Measurements from ENCODE around the gene ESPL1. TPM values are rescaled to one million over a fixed set of nuclear protein-coding genes. Genes with fewer than 3 reads are reported as not detected.
A peak's percentile ranks its signal among the peaks of the same experiment; 100 is the strongest.

The ESPL1 gene
- total and polyA plus RNA-seq, 4 donors: 0.77 to 6.7 (median 1.5) TPM

- no peak for TF ChIP-seq CTCF (IDR thresholded peaks at IDR 0.05; ENCODE audit: control extremely low read depth, extremely low read depth)
- 26 to 72% methylated on average over 3 of the region's 3 CpGs for WGBS, 2 donors
- no peak for ATAC-seq (ENCODE audit: insufficient read depth, low FRiP score)
Observed at GRCh38 chr12:53255996-53256395, 12.1 kb upstream of the ESPL1 start.

DNA sequence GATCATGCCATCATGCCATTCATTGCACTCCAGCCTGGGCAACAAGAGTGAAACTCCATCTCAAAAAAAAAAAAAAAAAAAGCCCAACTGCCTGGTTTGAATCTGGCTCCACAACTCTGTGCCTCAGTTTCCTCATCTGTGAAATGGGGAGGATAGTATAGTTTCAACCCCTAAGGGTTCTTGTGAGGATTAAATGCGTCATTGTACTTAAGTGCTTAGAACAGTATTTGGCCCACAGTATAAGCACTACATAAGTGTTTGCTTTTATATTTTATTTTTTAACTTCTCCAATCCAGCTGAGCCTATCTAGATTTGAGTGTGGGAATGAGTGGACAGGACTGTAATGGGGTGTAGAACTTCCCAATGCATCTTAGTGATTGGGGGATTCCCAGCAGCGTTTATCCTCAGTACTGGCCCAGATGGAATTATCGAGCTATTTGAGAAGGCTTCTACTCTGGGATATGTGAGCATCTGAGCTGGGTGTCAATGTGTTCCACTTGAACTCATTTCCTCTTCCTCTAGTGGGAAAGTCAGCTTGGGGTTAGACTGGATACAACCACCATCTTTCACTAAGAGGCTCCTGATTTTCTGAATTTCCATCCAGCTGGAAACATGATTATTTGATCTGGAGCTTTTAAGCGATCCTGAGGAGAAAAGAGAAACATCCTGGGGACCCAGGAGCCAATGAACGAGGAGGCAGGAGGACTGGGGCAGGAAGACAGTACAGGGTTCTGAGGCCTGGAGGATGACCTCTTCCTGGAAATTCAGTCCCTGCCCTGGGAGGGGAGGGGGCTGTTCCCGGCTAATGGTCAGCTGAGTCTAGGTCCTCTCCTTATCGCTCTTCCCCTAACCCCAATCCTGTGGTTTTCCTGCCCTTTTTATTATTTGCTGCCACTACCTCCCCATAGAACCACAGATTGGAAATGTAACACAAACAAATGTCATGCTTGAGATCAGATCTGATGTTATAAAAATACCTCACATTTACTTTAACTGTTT is 9.3 kb upstream of the ESPL1 start:
- TF ChIP-seq CTCF (IDR thresholded peaks at IDR 0.05; ENCODE audit: control extremely low read depth, extremely low read depth): no peak
- H3K4me3 ChIP-seq: no peak overlapping the region
- H3K9me3 ChIP-seq (ENCODE audit: control insufficient read depth in 4 of 4, insufficient read depth in 3 of 4, low read length in 3 of 4): no peaks in the 10 kb centered on the region
- peak; percentile 45 for ATAC-seq (ENCODE audit: insufficient read depth, low FRiP score)
- peaks cover 0 to 9% (median 6%) of the 10 kb centered on the region in 4 donors for H3K36me3 ChIP-seq (ENCODE audit: control insufficient read depth in 4 of 4, insufficient read depth in 4 of 4, low read length in 4 of 4)
- H3K9ac ChIP-seq (ENCODE audit: insufficient read depth in 1 of 2, low read length in 2 of 2): no peak overlapping the region
- H3K27ac ChIP-seq (ENCODE audit: low read depth in 1 of 2, low read length in 1 of 2): peak overlapping the region in 1 of 2 donors; percentile 72
- H3K27me3 ChIP-seq (ENCODE audit: control insufficient read depth in 3 of 3, insufficient read depth in 3 of 3, low read length in 2 of 3): no peaks in the 10 kb centered on the region
- H3K4me1 ChIP-seq (ENCODE audit: control insufficient read depth in 5 of 5, insufficient read depth in 5 of 5, low read length in 5 of 5): peaks cover 0 to 5% (median 0%) of the 10 kb centered on the region in 5 donors
- 41 to 48% methylated on average over 7 of the region's 7 CpGs for WGBS, 2 donors
- peak in 2 of 3 donors; percentile 11 to 41 for DNase-seq

More at GRCh38 chr12:53255996-53256395, 12.1 kb upstream of the ESPL1 start:
- no peaks in the 10 kb centered on the region for H3K27me3 ChIP-seq (ENCODE audit: control insufficient read depth in 3 of 3, insufficient read depth in 3 of 3, low read length in 2 of 3)
- no peak overlapping the region for H3K9ac ChIP-seq (ENCODE audit: insufficient read depth in 1 of 2, low read length in 2 of 2)
- H3K4me3 ChIP-seq: no peak overlapping the region
- H3K36me3 ChIP-seq (ENCODE audit: control insufficient read depth in 4 of 4, insufficient read depth in 4 of 4, low read length in 4 of 4): peaks cover 0 to 15% (median 9%) of the 10 kb centered on the region in 4 donors
- no peak for DNase-seq
- H3K9me3 ChIP-seq (ENCODE audit: control insufficient read depth in 4 of 4, insufficient read depth in 3 of 4, low read length in 3 of 4): no peaks in the 10 kb centered on the region
- peaks cover 0 to 19% (median 9%) of the 10 kb centered on the region in 5 donors for H3K4me1 ChIP-seq (ENCODE audit: control insufficient read depth in 5 of 5, insufficient read depth in 5 of 5, low read length in 5 of 5)
- no peak overlapping the region for H3K27ac ChIP-seq (ENCODE audit: low read depth in 1 of 2, low read length in 1 of 2)

DNA sequence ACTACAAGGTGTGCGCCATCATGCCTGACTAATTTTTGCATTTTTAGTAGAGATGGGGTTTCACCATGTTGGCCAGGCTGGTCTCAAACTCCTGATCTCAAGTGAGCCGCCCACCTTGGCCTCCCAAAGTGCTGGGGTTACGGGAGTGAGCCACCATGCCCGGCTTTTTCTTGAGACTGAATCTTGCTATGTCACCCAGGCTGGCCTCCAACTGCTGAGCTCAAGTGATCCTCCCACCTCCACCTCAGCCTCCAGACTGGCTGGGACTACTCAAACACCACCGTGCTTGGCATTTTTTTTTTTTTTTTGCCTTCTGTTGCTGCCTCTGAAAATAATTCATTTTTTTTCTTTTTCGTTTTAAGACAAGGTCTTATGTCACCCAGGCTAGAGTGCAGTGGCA is 8.2 kb upstream of the ESPL1 start:
- no peak overlapping the region for H3K27ac ChIP-seq (ENCODE audit: low read depth in 1 of 2, low read length in 1 of 2)
- no peak overlapping the region for H3K9ac ChIP-seq (ENCODE audit: insufficient read depth in 1 of 2, low read length in 2 of 2)
- no peak for DNase-seq
- no peak for ATAC-seq (ENCODE audit: insufficient read depth, low FRiP score)
- TF ChIP-seq CTCF (IDR thresholded peaks at IDR 0.05; ENCODE audit: control extremely low read depth, extremely low read depth): no peak
- 84 to 92% methylated on average over 6 of the region's 6 CpGs for WGBS, 2 donors
- no peaks in the 10 kb centered on the region for H3K27me3 ChIP-seq (ENCODE audit: control insufficient read depth in 3 of 3, insufficient read depth in 3 of 3, low read length in 2 of 3)
- no peaks in the 10 kb centered on the region for H3K9me3 ChIP-seq (ENCODE audit: control insufficient read depth in 4 of 4, insufficient read depth in 3 of 4, low read length in 3 of 4)
- H3K36me3 ChIP-seq (ENCODE audit: control insufficient read depth in 4 of 4, insufficient read depth in 4 of 4, low read length in 4 of 4): peaks cover 0 to 2% (median under 1%) of the 10 kb centered on the region in 4 donors
- H3K4me1 ChIP-seq (ENCODE audit: control insufficient read depth in 5 of 5, insufficient read depth in 5 of 5, low read length in 5 of 5): peaks cover 0 to 5% (median 0%) of the 10 kb centered on the region in 5 donors
- H3K4me3 ChIP-seq: no peak overlapping the region

All from lung (tissue), 12 donors.